HCT116 (cell line): Measurements from ENCODE around the gene TXNDC17. TPM values are rescaled to one million over a fixed set of nuclear protein-coding genes. Genes with fewer than 3 reads are reported as not detected.

ENCODE experiments used
- ATAC-seq: fragments of 200-7000 bp; cut with Tn5 transposase; 2 replicates; pipeline ENCODE4 v1.9.1; 2020; ENCODE audit warnings: mild to moderate bottlenecking, moderate library complexity
- BruUV-seq: library from RNA; stranded (reverse); fragments of 400-500 nt; replicated peaks from 2 replicates; lab custom pipeline; 2021; lab: Mats Ljungman, UMichigan
- CTCF ChIA-PET: fragments of 300-600 bp; sonication (Branson Sonifier 250); formaldehyde crosslinking; loops from one replicate; lab custom pipeline; 2021; ENCODE audit warnings: antibody characterized with exemption; lab: Charles Lee
- POLR2A ChIA-PET: fragments of 300-600, 350-600 bp; sonication (Branson Sonifier 250); formaldehyde crosslinking; loops from one replicate; lab custom pipeline; 2021; ENCODE audit warnings: antibody characterized with exemption; lab: Charles Lee
- RAD21 ChIA-PET, 2 experiments: fragments of 300-600 bp; sonication (Branson Sonifier 250); formaldehyde crosslinking; loops; one replicate each; lab custom pipeline; 2023; ENCODE audit warnings: low total read pairs in 2 of 2; ENCODE audit not compliant: uncharacterized antibody in 2 of 2, unreplicated experiment in 2 of 2, low non-redundant PET in 1 of 2; lab: Charles Lee
- DNase-seq: peaks from one replicate; pipeline ENCODE4 v3.0.0-alpha.2; 2010; ENCODE audit warnings: low read depth, low spot score
- H2AFZ ChIP-seq: fragments of 200-600 bp; shearing (Covaris generic), sonication (generic); 2 replicates; pipeline ENCODE4 v1.6.1; 2017; ENCODE audit warnings: low read depth, mixed run types, mixed read lengths, antibody characterized with exemption, low read length; ENCODE audit not compliant: poor library complexity, severe bottlenecking
- H3K27ac ChIP-seq: 2 replicates; pipeline ENCODE4 v1.5.1; 2012; ENCODE audit warnings: low read depth, low read length
- H3K27me3 ChIP-seq: fragments of 200-600 bp; sonication (generic); 2 replicates; pipeline ENCODE4 v1.6.1; 2016; ENCODE audit warnings: mixed run types, low read length, mixed read lengths; ENCODE audit not compliant: insufficient read depth
- H3K36me3 ChIP-seq, 2 experiments: fragments of 200-500 bp in 1 of 2; fragments of 200-600 bp in 1 of 2; sonication (Bioruptor generic) in 1 of 2; sonication (generic) in 1 of 2; 2 replicates each; pipeline versions ENCODE4 v1.5.1 to v1.6.1; 2014 to 2016; ENCODE audit warnings: low read length in 2 of 2, inconsistent platforms in 1 of 2, mixed read lengths in 1 of 2, mixed run types in 1 of 2; ENCODE audit not compliant: insufficient read depth in 2 of 2, control insufficient read depth in 1 of 2
- H3K4me1 ChIP-seq, 2 experiments: fragments of 200-600 bp in 1 of 2; sonication (generic) in 1 of 2; 2 replicates each; pipeline versions ENCODE4 v1.5.1 to v1.6.1; 2012 to 2017; ENCODE audit warnings: low read length in 2 of 2, inconsistent platforms in 1 of 2, mild to moderate bottlenecking in 1 of 2, mixed read lengths in 1 of 2, mixed run types in 1 of 2, moderate library complexity in 1 of 2; ENCODE audit not compliant: insufficient read depth in 2 of 2, control insufficient read depth in 1 of 2
- H3K4me2 ChIP-seq: fragments of 200-600 bp; sonication (generic); 2 replicates; pipeline ENCODE4 v1.6.1; 2017; ENCODE audit warnings: mixed run types, low read length, mixed read lengths
- H3K4me3 ChIP-seq, 2 experiments: fragments of 200-600 bp in 1 of 2; sonication (generic) in 1 of 2; replicated peaks in 1 of 2; 2 replicates each; pipeline ENCODE4 v1.5.1; 2011 to 2016; ENCODE audit warnings: low read length in 2 of 2, control low read depth in 1 of 2, low read depth in 1 of 2, mild to moderate bottlenecking in 1 of 2, mixed read lengths in 1 of 2, mixed run types in 1 of 2
- H3K79me2 ChIP-seq: fragments of 200-600 bp; sonication (generic); 2 replicates; pipeline ENCODE4 v1.6.1; 2017; ENCODE audit warnings: mild to moderate bottlenecking, mixed run types, low read length, moderate library complexity, mixed read lengths; ENCODE audit not compliant: insufficient read depth
- H3K9ac ChIP-seq: fragments of 200-600 bp; sonication (generic); 2 replicates; pipeline ENCODE4 v1.6.1; 2016; ENCODE audit warnings: low read length, mixed read lengths
- H3K9me2 ChIP-seq: fragments of 200-600 bp; sonication (generic), shearing (Covaris generic); 2 replicates; pipeline ENCODE4 v1.6.1; 2017; ENCODE audit warnings: mixed run types, mild to moderate bottlenecking, moderate library complexity; ENCODE audit not compliant: insufficient read depth
- H3K9me3 ChIP-seq, 2 experiments: fragments of 200-500 bp in 1 of 2; fragments of 200-600 bp in 1 of 2; sonication (Bioruptor generic) in 1 of 2; sonication (generic) in 1 of 2; 2 replicates each; pipeline ENCODE4 v1.6.1; 2014 to 2017; ENCODE audit warnings: low read length in 2 of 2, mixed read lengths in 2 of 2, inconsistent platforms in 1 of 2, low read depth in 1 of 2, mild to moderate bottlenecking in 1 of 2, mixed run types in 1 of 2, moderate library complexity in 1 of 2; ENCODE audit not compliant: control insufficient read depth in 1 of 2, insufficient read depth in 1 of 2
- H4K20me1 ChIP-seq: fragments of 200-600 bp; sonication (generic), shearing (Covaris generic); 2 replicates; pipeline ENCODE4 v1.6.1; 2017; ENCODE audit warnings: mixed run types, mild to moderate bottlenecking, moderate library complexity; ENCODE audit not compliant: insufficient read depth
- CBX3 ChIP-seq: IDR thresholded peaks from 2 replicates; pipeline ENCODE4 v1.6.1; 2012; ENCODE audit warnings: low read depth
- EGR1 ChIP-seq: IDR thresholded peaks from 2 replicates; pipeline ENCODE4 v1.6.1; 2012; ENCODE audit warnings: low read depth
- ELF1 ChIP-seq: IDR thresholded peaks from 2 replicates; pipeline ENCODE4 v1.6.1; 2012; ENCODE audit warnings: low read depth, borderline replicate concordance
- FOSL1 ChIP-seq: IDR thresholded peaks from 2 replicates; pipeline ENCODE4 v1.6.1; 2012; ENCODE audit warnings: low read depth
- JUND ChIP-seq: IDR thresholded peaks from 2 replicates; pipeline ENCODE4 v1.6.1; 2012
- MAX ChIP-seq: IDR thresholded peaks from 2 replicates; pipeline ENCODE4 v1.6.1; 2012
- POLR2AphosphoS5 ChIP-seq: IDR thresholded peaks from 2 replicates; pipeline ENCODE4 v1.6.1; 2011; ENCODE audit warnings: mild to moderate bottlenecking, low read depth, low read length, moderate library complexity
- RAD21 ChIP-seq: IDR thresholded peaks from 2 replicates; pipeline ENCODE4 v1.6.1; 2012; ENCODE audit warnings: low read depth, mild to moderate bottlenecking
- REST ChIP-seq: IDR thresholded peaks from 2 replicates; pipeline ENCODE4 v1.6.1; 2012; ENCODE audit warnings: low read depth
- SP1 ChIP-seq: IDR thresholded peaks from 2 replicates; pipeline ENCODE4 v1.6.1; 2012; ENCODE audit warnings: low read depth
- SRF ChIP-seq: IDR thresholded peaks from 2 replicates; pipeline ENCODE4 v1.6.1; 2012; ENCODE audit warnings: low read depth
- YY1 ChIP-seq: IDR thresholded peaks from 2 replicates; pipeline ENCODE4 v1.6.1; 2011; ENCODE audit warnings: low read length, low read depth, moderate library complexity, mild to moderate bottlenecking; ENCODE audit not compliant: insufficient replicate concordance; ENCODE audit errors: extremely low read depth
- ZFX ChIP-seq: fragments of 450-650 bp; IDR thresholded peaks from 2 replicates; pipeline ENCODE4 v1.6.1; 2017
- intact Hi-C: fragments of 100-400 bp; cut with micrococcal nuclease; formaldehyde crosslinking; loops from 2 replicates; pipeline ENCODE4 v1.10.0; 2022
- total RNA-seq: library from RNA; stranded (reverse); gene quantifications from one replicate; pipeline ENCODE4 v1.2.1, GENCODE V29; 2021; ENCODE audit not compliant: unreplicated experiment
- TF ChIP-seq, protein P1 (sequence below): IDR thresholded peaks from 2 replicates; pipeline ENCODE4 v1.6.1; 2011; ENCODE audit warnings: mild to moderate bottlenecking, low read length, moderate library complexity; ENCODE audit not compliant: insufficient replicate concordance; ENCODE audit errors: extremely low read depth
- TF ChIP-seq, protein P2 (sequence below): IDR thresholded peaks from 2 replicates; pipeline ENCODE4 v1.6.1; 2012
- TF ChIP-seq, protein P3 (sequence below), 3 experiments: fragments of 200-600 bp in 1 of 3; sonication (generic) in 1 of 3; IDR thresholded peaks in 2 of 3; conservative IDR thresholded peaks in 1 of 3; 2 replicates each; pipeline ENCODE4 v1.5.1; 2012 to 2017; ENCODE audit warnings: low read depth in 2 of 3, low read length in 2 of 3, antibody characterized with exemption in 1 of 3, borderline replicate concordance in 1 of 3, control low read depth in 1 of 3, mild to moderate bottlenecking in 1 of 3, mixed read lengths in 1 of 3, mixed run types in 1 of 3, moderate library complexity in 1 of 3; ENCODE audit not compliant: insufficient read depth in 1 of 3

The TXNDC17 gene
- total RNA-seq, 1 experiment from 2014 or later: 121 TPM

DNA sequence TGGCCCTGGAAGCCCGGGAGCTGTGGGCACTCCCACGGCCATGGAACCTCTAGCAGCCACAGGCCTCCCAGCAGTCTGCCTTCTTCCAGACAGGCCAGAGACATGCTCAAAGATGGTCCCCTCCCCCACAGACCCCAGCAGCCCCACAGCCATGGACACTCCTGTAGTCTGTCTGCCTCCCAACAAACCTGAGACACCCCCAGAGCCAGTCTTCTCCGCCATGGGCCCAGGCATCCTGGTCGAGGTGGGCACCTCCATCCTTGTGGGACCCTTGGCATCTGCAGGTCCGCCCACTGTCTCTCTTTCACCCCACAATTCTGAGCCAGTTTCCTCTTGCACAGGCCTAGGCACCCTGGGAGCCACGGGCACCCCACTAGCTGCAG, 3.4 kb upstream of the TXNDC17 start:
- intact Hi-C loops: no loop called here
- ChIA-PET RAD21 (no interaction called here), CTCF (no interaction called here), POLR2A (no interaction called here)
- no peaks in the 10 kb centered on the region for H4K20me1 ChIP-seq
- H3K4me1 ChIP-seq: peaks cover 13 to 21% of the 10 kb centered on the region in 2 experiments; a peak in 3 of 4 replicates
- no TSS peak for BruUV-seq
- no peaks in the 10 kb centered on the region for H3K9me2 ChIP-seq
- H3K4me3 ChIP-seq: no peak overlapping the region
- no peak overlapping the region for H3K9ac ChIP-seq
- H3K36me3 ChIP-seq: peaks cover 14 to 21% of the 10 kb centered on the region in 2 experiments; a peak in 3 of 4 replicates
- no peak overlapping the region for H2AFZ ChIP-seq
- H3K27me3 ChIP-seq: no peaks in the 10 kb centered on the region
- TF ChIP-seq, protein P1, sequence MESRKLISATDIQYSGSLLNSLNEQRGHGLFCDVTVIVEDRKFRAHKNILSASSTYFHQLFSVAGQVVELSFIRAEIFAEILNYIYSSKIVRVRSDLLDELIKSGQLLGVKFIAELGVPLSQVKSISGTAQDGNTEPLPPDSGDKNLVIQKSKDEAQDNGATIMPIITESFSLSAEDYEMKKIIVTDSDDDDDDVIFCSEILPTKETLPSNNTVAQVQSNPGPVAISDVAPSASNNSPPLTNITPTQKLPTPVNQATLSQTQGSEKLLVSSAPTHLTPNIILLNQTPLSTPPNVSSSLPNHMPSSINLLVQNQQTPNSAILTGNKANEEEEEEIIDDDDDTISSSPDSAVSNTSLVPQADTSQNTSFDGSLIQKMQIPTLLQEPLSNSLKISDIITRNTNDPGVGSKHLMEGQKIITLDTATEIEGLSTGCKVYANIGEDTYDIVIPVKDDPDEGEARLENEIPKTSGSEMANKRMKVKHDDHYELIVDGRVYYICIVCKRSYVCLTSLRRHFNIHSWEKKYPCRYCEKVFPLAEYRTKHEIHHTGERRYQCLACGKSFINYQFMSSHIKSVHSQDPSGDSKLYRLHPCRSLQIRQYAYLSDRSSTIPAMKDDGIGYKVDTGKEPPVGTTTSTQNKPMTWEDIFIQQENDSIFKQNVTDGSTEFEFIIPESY: no peak
- TF ChIP-seq ZFX (no peak), RAD21 (no peak), JUND (no peak), EGR1 (no peak), POLR2AphosphoS5 (no peak), FOSL1 (no peak), REST (no peak), MAX (no peak), SP1 (no peak), SRF (no peak), YY1 (no peak), CBX3 (no peak), ELF1 (no peak)
- TF ChIP-seq, protein P2, sequence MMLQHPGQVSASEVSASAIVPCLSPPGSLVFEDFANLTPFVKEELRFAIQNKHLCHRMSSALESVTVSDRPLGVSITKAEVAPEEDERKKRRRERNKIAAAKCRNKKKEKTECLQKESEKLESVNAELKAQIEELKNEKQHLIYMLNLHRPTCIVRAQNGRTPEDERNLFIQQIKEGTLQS: no peak
- TF ChIP-seq, protein P3, sequence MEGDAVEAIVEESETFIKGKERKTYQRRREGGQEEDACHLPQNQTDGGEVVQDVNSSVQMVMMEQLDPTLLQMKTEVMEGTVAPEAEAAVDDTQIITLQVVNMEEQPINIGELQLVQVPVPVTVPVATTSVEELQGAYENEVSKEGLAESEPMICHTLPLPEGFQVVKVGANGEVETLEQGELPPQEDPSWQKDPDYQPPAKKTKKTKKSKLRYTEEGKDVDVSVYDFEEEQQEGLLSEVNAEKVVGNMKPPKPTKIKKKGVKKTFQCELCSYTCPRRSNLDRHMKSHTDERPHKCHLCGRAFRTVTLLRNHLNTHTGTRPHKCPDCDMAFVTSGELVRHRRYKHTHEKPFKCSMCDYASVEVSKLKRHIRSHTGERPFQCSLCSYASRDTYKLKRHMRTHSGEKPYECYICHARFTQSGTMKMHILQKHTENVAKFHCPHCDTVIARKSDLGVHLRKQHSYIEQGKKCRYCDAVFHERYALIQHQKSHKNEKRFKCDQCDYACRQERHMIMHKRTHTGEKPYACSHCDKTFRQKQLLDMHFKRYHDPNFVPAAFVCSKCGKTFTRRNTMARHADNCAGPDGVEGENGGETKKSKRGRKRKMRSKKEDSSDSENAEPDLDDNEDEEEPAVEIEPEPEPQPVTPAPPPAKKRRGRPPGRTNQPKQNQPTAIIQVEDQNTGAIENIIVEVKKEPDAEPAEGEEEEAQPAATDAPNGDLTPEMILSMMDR (IDR thresholded peaks at IDR 0.05 in 2 of 3, conservative IDR thresholded peaks at IDR 0.05 in 1 of 3; ENCODE audit: borderline replicate concordance in 1 of 3, insufficient read depth in 1 of 3, low read depth in 2 of 3, low read length in 2 of 3): no peak
- no peak overlapping the region for H3K4me2 ChIP-seq
- DNase-seq: no peak
- H3K9me3 ChIP-seq: no peaks in the 10 kb centered on the region
- ATAC-seq: no peak
- H3K79me2 ChIP-seq: peaks cover 33% of the 10 kb centered on the region
- H3K27ac ChIP-seq: no peak overlapping the region
